Body of pancreas (tissue), 4 donors: Measurements from ENCODE around the gene SETBP1.

Source experiments
- CTCF ChIP-seq, 7 experiments: fragments of 450-650 bp in 4 of 7; fragments of 200-600 bp in 3 of 7; sonication (generic) in 3 of 7; IDR thresholded peaks; one replicate each; pipeline ENCODE4 v1.5.1; 2016 to 2019; ENCODE audit warnings: antibody characterized with exemption in 7 of 7
- POLR2A ChIP-seq, 3 donors: fragments of 450-650 bp; IDR thresholded peaks; one replicate each; pipeline ENCODE4 v1.6.1; 2016; ENCODE audit warnings: antibody characterized with exemption in 3 of 3, mild to moderate bottlenecking in 2 of 3

GRCh38 chr18:44844486-44844885 lies 163.8 kb downstream of the SETBP1 start:
- no peak for TF ChIP-seq CTCF (IDR thresholded peaks at IDR 0.05)
- TF ChIP-seq POLR2A (IDR thresholded peaks at IDR 0.05), result no peak
